Amniotic stem cell (primary cell): ENCODE results near the gene SYNPO2L.

Experiments used
- DNase-seq: peaks from one replicate; lab custom pipeline; 2025; lab: John Stamatoyannopoulos, UW

The SYNPO2L gene

DNA sequence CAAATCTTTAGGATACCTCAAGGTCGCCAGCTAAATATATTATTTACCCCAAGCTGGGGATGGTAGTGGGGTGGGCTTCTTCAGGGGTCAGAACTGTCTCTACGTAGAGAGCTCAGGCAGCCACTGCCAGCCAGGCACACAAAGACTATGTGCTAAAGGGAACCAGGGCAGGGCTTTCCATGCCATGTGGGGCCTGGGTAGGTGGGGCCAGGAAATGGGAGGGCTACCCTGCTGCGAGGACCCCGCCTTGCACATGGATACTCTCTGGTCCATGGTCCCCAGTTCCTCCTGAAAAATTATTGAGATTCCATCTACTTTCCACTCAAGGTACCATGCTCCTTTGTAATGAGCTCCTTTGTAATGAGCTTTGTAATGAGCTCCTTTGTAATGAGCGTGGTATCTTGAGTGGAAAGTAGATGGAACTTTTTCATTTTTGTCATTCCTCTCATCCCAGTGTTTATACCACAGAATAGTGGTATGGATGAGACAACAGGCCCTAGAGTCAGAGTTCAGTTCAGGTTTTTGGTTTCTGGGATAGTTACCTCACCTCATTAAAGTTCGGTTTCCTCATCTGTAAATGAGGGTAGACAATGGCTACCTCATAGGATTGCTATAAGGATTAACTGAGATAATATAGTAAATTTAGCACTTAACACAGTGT is 5.8 kb downstream of the SYNPO2L start:
- DNase-seq, result no peak

DNA sequence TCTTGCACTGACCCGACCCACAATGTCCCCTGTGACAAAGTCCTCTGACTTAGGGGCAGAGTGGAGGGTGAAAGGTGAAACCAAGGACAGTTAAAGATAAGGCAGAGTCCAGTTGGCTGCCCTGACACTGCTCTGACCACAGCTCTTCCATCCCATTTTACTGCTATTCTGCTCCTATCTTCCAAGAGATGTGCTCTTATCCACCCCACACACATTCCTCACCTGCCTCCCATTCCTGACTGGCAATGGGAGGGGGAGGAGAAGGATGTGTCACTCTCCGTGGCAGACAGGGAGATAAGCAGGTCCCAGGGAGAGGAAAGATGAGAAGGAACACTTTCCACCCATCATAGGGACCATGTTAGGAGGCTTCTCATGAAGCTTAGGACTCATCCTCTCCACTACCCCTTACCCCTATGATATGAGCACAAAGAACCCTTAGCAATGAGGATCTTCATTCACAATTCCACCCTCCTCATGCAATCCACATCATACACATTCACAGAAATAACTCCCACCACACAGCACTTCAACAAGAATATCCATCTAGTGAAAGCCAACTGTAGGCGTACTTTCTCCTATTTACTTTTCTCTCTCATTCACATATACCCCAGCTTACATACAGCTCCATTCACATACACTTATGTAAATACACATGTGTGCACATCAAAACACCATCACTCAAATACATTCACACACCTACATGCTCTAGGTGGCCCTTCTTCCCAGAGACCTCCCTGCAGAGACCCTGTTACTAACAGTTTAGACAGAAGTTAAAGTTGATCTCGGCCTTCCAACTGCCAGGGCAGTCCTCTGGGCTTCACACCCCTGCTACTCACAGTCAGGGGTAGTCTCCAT is 6.6 kb downstream of the SYNPO2L start:
- DNase-seq, result no peak

DNA sequence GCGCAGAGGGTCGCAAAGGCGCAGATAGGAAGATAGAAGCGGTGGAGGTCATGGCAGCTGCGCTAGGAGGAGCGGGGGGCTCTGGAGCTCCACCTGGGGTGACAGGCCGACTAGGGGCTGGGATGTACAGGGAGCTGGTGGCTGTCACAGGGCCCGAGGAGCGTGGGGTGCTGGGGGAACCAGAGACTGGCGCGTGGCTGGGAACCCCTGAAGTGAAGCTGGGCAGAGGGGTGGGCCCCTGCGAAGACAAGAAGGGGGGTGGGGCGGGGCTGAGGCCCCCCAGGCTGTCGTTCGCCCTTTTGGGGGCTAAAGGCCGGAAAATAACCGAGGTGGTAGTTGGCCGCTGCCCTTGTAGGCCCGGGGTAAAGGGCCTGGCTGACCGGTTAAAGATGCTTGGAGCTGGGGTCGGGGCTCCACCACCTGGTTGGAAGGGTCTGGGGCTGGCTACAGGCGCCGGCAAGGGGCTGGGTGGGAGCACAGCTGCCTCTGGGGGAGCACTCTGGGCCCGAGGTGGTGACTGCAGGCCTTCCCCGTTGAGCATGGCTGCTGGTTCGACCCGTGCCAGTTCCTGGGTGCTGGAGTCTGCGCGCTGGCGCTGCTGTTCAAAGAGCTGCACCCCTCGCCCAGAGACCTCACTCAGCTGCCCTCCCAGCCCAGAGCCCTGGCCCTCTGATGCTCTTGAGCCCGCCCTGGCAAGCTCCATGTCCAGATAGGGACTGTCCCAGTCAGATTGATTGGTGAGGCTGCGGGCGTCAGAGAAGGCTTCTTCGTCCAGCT is 7.8 kb downstream of the SYNPO2L start:
- no peak for DNase-seq

DNA sequence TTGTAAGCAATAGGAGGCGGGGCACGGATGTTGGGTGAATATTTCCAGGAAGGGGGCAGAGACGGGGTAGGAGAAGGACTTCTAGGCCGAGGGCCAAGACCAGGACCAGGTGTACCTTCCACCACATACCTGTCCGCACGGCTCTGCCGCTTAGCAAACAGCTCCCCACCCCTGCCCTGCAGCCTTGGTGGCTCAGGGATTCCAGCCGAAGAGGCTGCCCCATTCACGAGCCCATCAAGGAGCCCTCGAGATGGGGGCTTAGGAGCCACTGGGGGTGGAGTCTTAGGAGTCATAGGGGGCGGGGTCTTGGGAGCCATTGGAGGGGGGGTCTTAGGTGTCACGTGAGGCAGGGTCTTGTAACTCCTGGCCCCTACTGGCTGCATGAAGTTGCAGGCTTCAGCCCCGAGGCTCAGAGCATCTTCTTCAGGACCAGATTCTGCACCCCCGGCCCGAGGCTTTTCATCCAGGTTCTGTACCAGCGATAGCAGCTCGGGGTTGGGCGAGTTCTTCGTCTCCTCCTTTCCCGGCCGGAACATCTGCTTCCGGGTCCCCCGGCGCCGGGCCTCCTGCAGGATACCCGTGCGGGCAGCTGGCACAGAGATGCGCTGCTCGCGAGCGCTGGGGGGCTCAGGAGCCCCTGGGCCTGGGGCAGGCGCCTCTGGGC is 8.5 kb downstream of the SYNPO2L start:
- DNase-seq, result no peak

DNA sequence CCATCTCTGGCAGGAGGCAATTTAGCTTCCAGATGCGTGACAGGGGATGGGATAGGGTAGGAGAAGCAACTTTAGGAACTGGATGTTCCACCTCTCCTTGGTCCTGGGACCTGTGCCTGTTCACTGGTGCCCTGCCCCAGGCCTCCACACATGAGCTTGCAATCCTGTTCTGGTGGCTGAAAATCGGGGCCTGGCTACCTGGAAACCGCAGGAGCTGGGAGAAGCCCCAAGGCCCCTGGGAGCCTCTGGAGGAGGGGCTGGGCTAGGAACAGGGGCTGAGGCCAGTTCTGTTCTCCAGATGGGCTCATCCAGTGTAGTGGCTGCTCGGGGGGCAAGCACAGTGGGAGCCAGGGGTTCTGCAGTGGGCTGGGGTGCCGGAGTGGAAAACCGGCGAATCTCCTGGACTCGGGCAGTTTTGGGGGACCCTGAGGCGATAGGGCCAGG is 9.2 kb downstream of the SYNPO2L start:
- no peak for DNase-seq

DNA sequence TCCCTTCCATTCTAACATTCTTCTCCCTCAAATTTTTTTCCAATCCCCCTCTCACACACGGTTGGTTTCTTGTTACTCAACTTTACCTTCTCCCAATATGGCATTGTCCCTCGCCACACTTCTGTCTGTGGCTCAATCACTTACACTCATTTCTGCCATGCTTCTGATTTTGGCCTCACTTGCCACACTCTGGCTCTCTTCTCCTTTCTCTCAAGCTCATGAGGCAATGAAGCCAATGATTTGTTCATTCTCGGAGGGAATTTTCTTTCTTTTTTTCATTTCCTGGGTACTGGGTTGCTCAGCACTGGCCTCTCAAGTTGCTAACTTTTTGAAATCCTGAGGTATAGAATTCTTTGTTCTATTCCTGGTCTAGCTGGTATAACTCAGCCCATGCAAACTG is 10.6 kb downstream of the SYNPO2L start:
- no peak for DNase-seq

DNA sequence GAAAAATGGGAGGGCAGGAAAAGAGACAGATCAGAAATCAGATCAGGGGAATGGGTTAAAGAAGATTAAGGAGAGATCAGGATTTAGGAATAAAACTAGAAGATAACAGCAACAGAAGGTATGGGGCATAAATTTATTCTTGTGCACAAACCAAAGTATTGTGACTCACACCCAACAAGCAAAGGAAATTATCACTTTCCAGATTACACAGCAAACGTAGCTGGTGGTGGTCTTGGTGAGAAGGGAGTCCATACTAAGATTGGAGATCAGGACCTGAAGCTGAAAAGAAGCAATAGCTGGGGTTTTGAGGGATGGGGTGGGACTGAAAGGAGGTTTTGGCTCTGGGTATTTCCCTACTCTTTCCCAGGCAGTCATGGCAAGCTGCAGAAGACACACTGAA is 11.1 kb downstream of the SYNPO2L start:
- no peak for DNase-seq

DNA sequence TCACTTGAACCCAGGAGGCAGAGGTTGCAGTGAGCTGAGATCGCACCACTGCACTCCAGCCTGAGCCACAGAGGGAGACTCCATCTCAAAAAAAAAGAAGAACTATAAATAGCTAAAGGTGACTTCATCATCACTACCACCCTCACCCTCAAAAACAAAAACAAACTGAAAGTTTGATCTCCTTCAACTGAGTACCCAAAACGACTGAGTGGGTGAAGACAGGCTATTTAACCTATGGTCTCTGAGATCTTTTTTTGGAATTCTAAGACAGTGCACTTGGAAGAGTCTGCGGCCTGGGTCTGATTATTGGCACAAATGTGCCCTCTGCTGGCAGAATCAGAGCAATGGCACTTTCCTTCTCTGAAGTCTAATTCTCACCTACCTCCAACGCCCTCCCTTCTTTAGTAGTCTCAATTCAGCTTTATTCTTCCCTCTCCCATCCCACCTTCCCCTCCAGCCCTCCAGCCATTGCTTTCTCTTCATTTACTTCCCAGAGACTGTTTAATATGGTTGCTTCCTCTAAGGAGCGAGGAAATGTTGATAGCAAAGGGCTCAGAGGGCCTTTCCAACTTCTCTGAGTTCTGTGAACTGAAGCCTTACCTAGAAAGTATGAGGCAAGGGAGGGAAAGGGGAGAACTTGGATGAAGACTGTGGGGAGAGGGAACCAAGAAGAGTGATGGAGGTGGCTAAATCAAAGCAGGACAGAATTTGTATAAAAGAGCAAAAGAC is 11.7 kb downstream of the SYNPO2L start:
- peak; percentile 45 for DNase-seq

DNA sequence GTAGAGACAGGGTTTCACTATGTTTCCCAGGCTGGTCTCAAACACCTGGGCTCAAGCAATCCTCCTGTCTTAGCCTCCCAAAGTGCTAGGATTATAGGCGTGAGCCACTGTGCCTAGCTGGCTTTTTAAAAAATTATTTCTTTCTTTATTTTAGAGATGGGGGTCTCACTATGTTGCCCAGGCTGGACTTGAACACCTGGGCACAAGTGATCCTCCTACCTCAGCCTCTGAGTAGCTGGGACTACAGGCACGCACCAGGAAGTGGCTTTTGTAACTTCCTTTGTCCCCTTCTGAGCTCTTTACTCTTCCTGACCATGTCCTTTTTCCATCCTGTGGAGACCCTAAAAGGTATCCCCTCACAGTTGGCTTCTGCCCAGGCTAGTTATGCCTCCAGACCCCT is 12.5 kb downstream of the SYNPO2L start:
- no peak for DNase-seq

DNA sequence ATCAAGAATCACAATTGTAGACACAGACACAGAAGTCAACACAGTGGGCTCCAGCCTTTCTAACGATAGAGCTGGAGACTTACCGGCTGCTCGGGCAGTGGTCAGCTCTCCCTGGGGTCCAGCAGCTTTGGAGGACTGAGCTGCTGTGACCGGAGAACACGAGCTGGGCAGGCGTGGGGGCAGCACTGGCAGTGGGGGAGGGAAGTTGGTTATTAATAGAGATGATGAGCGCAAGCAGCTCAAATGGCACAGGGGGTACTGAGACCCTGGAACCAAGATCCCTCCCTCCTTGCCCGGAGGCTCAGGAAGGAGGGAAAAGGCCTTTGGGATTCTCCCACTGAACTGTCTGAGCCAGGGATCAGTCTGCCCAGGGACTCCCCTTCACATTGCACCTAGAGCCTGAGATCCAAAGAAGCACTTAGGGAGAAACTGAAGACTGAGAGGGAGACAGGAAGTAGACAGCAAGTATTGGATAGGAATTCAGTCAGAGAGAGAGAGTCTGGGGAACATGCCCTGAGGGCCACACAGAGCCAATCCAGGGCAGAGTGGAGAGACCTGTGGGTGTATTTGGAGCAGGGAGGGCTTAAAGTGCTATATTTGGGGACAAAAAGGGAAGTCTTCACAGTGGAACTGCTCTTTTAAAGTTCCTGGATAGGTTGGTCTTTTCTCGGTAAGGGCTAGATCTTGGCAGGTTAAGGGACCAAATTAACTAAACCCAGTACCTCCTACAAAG is 14.3 kb downstream of the SYNPO2L start, which contains the start of gene MYOZ1:
Gene MYOZ1, minus strand, starts transcription at position 147 of the 733 bp plus-strand sequence. CDS start 1,457 bp downstream, outside the sequence.
- no peak for DNase-seq

DNA sequence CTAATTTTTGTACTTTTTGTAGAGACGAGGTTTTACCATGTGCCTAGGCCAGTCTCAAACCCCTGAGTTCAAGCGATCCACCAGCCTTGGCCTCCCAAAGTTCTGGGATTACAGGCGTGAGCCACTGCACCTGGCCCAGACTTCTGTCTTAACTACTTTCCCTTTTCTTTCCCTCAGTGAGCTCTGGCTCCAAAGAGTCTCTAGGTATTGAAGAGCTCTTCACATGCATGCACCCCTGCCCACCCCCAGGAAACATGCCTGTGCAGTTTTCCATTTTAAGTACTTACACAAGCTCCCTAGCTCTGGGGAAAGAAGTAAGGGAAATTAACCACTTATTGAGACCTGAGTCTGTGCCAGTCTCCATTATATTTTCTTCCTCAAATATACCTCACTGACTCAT is 16.5 kb downstream of the SYNPO2L start:
- no peak for DNase-seq

DNA sequence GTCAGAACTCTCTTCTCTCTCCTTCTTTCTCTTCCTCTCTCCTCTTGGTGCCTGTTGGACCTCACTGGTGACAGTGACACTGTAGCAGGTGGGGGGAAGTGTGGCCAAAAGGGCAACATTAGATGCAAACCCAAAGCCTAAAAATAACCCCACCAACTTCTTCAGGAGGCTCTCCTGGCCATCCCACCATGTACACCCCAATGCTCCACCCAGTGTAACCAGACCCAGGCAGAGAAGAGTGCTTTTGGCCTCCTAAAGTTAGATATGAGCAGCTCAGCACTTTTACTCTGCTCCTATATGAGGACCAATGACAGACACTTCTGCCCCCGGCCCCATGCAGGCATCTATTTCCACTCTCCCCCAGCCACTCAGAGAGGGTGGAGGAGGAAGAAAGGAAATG is 20.0 kb downstream of the SYNPO2L start:
- DNase-seq, result no peak

DNA sequence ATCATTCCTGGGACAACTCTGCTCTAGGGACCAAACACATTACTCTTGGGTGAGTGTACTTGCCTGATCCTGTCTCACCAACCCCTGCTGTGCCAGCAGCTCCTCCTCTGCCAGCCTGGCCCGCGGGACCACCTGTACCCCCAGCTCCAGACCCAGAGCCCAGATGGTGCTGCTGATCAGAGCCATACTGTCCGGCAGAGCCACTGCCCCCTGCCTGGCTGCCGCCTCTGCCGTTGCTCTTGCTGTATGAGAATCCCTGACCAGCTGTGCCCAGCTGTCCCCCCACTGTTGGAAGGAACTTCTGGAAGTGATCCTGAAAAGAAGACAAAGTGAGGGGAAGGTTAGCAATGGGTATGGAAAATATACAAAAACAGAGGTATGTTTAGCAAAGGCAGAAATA is 21.4 kb downstream of the SYNPO2L start:
- DNase-seq, result no peak

DNA sequence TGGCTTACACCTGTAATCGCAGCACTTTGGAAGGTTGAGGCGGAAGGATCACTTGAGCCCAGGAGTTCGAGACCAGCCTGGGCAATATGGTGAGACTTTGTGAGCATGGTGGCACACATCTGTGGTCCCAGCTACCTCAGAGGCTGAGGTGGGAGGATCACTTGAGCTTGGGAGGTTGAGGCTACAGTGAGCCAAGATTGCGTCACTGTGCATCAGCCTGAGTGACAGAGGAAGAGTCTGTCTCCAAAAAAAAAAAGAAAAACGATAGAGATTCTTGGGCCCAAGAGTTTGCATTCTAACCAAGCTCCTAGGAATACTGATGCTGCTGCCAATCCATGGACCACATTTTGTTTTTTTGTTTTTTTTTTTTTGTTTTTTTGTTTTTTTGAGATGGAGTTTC is 26.7 kb downstream of the SYNPO2L start:
- no peak for DNase-seq

DNA sequence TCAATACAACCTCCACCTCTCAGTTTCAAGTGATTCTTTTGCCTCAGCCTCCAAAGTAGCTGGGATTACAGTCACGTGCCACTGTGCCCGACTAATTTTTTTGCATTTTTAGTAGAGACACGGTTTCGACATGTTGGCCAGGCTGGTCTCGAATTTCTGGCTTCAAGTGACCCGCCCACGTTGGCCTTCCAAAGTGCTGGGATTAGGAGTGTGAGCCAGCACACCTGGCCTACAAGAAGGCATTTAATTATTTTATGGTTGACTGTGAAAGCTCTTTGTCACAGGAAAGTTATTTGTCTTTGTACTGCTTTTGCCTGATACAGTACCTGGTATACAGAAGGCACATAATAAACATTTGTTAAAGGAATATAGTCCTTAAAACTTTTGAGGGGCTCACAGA is 27.4 kb downstream of the SYNPO2L start:
- DNase-seq, result no peak

DNA sequence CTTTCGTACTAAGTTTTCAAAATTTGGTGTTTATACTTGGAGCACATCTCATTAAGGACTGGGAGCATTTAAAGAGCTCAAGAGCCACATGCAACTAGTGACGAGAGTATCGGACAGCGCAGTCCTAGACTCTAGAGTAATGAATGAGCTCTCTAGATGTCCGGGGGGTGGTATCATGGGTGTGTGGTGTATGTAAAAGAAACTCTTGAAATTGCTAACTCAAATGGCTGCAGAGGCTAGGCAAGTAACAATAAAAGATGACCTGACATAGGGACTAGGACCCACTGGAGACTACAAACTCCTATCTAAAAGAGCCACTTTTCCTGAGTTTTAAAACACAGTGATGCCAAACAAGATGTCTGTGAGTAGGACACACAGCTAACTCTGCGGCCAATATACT is 28.5 kb downstream of the SYNPO2L start:
- DNase-seq, result no peak

DNA sequence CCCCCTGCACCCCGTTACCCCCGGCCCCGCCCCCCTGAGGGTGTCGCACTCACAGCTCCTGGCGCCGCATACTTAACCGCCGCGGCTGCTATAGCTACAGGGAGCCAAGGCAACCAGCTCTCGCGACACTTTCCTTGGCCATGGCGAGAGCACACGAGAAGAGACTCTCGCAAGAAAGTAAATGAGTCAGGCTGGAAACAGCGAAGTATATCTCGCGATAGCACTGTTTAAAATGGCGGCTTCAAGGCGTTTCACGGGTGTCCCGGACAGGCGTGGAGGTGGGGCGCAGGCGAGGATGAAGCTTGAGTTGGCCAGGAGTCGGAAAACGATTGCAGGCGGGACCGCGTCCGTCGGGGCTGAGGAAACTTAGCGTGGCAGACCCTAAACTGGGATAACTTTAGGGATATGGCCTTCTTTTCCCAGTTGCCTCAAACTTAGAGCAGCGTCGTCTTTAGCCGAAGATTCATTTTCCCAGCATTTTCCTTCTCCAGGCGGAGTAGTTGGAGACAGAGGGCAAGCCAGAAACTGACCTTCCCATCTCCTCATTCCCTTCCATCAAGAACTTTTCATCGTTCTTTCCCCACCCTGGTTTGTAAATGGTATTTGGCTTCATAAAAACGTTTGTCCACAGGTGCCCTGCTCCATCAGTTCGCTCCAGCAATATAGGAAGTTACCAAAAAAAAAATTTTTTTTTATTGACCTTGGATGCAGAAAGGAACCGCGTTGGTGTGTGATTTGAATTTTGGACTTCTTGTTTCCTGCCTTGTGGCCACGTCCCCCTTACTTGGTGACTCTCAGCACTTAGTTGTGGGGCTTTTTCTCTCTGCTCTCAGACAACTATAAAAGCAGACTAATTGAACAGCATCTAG is 29.7 kb downstream of the SYNPO2L start:
- peak; percentile 97 for DNase-seq

DNA sequence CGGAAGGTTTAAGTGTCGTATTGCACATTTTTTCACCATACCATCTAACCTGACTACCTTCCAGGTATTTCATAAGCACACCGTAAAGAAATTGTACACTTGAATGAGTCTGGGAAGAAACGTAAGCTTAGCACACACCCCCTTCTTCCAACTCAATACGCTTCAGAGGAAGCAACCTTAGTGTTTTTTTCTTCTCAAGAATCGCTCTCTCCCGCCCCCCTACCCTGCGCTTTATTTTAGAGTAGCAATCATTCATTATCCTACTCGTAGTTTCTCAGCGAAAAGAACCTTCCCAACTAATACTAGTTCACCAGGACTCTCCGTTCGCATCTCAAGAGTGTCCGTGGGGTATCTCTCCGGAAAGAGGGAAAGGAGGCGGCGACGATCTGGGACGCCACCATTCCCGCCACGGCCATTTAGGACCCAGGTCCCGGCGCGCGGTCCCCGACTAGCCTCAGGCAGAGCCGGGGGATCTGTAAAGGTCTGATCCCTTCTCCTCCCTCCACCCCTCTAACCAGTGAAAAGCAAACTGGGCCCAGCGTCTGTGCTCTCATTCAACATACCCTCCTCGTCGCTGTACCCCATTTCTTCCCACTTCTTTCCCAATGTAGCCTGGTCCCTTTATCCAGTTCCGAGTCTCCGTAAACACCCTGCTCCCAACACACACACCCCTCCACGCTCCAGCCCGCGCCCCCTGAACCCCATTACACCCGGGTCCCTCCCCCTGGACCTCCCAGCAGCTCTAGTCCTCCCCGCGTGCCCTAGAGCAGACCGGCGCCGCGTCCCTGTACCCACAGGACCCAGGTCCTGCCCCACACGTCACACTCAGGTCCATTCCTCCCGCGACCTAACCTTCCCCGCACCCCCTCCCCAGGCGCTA is 30.6 kb downstream of the SYNPO2L start:
- no peak for DNase-seq

DNA sequence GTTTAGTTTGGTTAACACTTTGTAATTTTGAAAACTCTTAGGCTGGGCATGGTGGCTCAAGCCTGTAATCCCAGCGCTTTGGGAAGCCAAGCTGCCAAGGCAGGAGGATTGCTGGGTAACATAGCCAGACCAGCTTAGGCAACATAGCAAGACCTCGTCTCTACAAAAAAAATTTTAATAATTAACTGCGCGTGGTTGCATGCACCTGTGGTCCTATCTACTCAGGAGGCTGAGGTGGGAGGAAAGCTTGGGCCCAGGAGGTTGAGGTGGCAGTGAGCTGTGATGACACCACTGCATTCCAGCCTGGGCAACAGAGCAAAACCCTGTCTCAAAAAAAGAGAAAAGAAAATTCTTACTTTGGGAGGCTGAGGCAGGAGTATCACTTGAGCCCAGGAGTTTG is 32.8 kb downstream of the SYNPO2L start:
- DNase-seq, result no peak
